HepG2 (cell line): Measurements from ENCODE around the gene SASH1. TPM values are rescaled to one million over a fixed set of nuclear protein-coding genes. Genes with fewer than 3 reads are reported as not detected.

Source experiments
- GATA4 ChIP-seq: sonication (generic); IDR thresholded peaks from 2 replicates; pipeline ENCODE4 v1.6.1; 2016; ENCODE audit warnings: antibody characterized with exemption, low read depth, borderline replicate concordance
- HBP1 ChIP-seq: IDR thresholded peaks from 2 replicates; pipeline ENCODE4 v1.6.1; 2016; ENCODE audit warnings: low read depth, control low read depth
- MXD3 ChIP-seq: IDR thresholded peaks from 2 replicates; pipeline ENCODE4 v1.6.1; 2016; ENCODE audit warnings: mild to moderate bottlenecking, missing biosample characterization, missing genetic modification reagents
- ZNF34 ChIP-seq: sonication (generic); formaldehyde crosslinking; IDR thresholded peaks from 2 replicates; pipeline ENCODE4 v1.4.0; 2020; ENCODE audit warnings: mild to moderate bottlenecking, missing genetic modification reagents, borderline replicate concordance
- polyA plus RNA-seq, 8 experiments: library from polyadenylated mRNA; depleted of rRNA in 3 of 8; stranded (reverse) in 7 of 8; unstranded in 1 of 8; fragments of >200 nt; fragmentation: Illumina TruSeq in 4 of 8; extraction: Trizol in 4 of 8; gene quantifications; 2 replicates each; pipeline versions ENCODE4 v1.2.1 to v1.2.3, GENCODE V29; 2011 to 2016; ENCODE audit warnings: low read depth in 4 of 8, missing spikeins in 1 of 8, mixed read lengths in 1 of 8; ENCODE audit not compliant: insufficient read depth in 1 of 8
- total RNA-seq, 5 experiments: library from RNA; depleted of rRNA; stranded (reverse); fragments of >200 nt; fragmentation: Illumina TruSeq; extraction: Trizol; gene quantifications; 2 replicates each; pipeline ENCODE4 v1.2.3, GENCODE V29; 2016; ENCODE audit warnings: low read depth in 1 of 5
- TF ChIP-seq, protein P1 (sequence below): sonication (generic); formaldehyde crosslinking; IDR thresholded peaks from 2 replicates; pipeline ENCODE4 v1.9.0; 2021; ENCODE audit warnings: mild to moderate bottlenecking, missing genetic modification reagents

The SASH1 gene
- total and polyA plus RNA-seq, 2 of the 13 experiments (the other 11 are each of a cell fraction or from before 2014, with no cell fraction given): 7.5 to 8.2 TPM

DNA sequence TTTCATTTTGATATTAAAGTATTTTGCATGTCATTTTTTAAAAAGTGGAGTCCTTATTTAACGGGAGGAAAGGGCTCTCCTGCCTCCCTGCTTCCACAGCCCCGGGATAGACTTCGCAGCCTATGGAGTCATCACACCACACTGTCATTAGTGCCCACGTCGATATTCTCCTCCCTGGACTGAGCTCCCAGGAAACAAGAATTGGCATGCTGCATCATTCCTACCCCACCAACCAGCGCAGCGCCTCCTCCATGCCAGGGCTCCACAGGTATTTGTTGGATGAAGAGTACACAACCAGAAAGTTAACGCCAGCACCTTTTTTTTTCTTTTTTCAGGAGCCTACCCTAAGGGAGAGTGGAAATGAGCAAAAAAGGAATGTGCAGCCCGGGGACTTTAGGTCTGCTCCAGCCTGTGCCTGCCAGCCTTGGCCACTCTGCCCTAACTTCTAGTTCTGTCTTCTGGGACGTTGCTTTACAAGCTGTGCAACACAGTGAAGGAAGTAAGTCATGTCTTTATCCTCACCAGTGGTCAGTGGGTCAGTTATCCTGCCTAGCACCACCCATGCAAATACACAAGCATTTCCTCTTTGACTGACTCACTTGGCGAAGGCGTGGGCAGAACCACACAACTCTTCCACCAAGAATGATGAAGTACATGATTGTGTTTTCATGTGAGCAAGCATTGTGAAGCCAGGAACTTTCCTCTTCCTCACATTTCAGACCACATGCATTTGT is 223.5 kb downstream of the SASH1 start (continued):
- TF ChIP-seq HBP1 (CRISPR knock-in tag): no peak
- TF ChIP-seq GATA4: no peak
- TF ChIP-seq MXD3 (CRISPR knock-in tag): no peak
- TF ChIP-seq ZNF34 (CRISPR knock-in tag): no peak
- TF ChIP-seq, protein P1, sequence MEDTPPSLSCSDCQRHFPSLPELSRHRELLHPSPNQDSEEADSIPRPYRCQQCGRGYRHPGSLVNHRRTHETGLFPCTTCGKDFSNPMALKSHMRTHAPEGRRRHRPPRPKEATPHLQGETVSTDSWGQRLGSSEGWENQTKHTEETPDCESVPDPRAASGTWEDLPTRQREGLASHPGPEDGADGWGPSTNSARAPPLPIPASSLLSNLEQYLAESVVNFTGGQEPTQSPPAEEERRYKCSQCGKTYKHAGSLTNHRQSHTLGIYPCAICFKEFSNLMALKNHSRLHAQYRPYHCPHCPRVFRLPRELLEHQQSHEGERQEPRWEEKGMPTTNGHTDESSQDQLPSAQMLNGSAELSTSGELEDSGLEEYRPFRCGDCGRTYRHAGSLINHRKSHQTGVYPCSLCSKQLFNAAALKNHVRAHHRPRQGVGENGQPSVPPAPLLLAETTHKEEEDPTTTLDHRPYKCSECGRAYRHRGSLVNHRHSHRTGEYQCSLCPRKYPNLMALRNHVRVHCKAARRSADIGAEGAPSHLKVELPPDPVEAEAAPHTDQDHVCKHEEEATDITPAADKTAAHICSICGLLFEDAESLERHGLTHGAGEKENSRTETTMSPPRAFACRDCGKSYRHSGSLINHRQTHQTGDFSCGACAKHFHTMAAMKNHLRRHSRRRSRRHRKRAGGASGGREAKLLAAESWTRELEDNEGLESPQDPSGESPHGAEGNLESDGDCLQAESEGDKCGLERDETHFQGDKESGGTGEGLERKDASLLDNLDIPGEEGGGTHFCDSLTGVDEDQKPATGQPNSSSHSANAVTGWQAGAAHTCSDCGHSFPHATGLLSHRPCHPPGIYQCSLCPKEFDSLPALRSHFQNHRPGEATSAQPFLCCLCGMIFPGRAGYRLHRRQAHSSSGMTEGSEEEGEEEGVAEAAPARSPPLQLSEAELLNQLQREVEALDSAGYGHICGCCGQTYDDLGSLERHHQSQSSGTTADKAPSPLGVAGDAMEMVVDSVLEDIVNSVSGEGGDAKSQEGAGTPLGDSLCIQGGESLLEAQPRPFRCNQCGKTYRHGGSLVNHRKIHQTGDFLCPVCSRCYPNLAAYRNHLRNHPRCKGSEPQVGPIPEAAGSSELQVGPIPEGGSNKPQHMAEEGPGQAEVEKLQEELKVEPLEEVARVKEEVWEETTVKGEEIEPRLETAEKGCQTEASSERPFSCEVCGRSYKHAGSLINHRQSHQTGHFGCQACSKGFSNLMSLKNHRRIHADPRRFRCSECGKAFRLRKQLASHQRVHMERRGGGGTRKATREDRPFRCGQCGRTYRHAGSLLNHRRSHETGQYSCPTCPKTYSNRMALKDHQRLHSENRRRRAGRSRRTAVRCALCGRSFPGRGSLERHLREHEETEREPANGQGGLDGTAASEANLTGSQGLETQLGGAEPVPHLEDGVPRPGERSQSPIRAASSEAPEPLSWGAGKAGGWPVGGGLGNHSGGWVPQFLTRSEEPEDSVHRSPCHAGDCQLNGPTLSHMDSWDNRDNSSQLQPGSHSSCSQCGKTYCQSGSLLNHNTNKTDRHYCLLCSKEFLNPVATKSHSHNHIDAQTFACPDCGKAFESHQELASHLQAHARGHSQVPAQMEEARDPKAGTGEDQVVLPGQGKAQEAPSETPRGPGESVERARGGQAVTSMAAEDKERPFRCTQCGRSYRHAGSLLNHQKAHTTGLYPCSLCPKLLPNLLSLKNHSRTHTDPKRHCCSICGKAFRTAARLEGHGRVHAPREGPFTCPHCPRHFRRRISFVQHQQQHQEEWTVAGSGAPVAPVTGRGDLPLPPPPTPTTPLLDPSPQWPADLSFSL (CRISPR knock-in tag): no peak
- TF ChIP-seq, all 625 proteins: peak for 0
